LHCN-M2 (cell line): ENCODE data around the gene PTPN2. TPM values are rescaled to one million over a fixed set of nuclear protein-coding genes. Genes with fewer than 3 reads are reported as not detected.

ENCODE experiments used
- DNase-seq: peaks from one replicate; pipeline ENCODE4 v3.0.0-alpha.2; 2012; ENCODE audit warnings: low read depth
- total RNA-seq: library from RNA; depleted of rRNA; stranded (reverse); fragments of >200 nt; gene quantifications from 2 replicates; pipeline ENCODE4 v1.2.3, GENCODE V29; 2014

The PTPN2 gene
- total RNA-seq, 1 experiment from 2014 or later = 40.2 TPM

DNA sequence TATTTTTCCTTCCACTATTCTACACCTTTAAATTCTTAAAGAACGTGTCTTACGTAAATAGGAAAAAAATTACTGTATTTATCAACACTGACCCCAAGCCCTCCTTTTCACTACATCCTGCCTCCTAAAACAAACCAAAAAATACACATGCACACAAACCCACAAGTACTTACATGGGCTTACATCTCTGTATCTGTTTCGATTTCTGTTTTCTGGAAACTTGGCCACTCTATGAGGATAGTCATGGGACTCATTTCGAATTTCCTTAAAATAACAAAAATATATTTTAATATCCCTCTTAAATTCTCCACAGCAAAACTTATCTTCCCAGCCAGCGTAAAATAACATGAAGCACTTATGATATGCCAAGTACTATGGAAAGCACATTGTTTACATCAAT, 25.0 kb downstream of the PTPN2 start:
- no peak for DNase-seq

DNA sequence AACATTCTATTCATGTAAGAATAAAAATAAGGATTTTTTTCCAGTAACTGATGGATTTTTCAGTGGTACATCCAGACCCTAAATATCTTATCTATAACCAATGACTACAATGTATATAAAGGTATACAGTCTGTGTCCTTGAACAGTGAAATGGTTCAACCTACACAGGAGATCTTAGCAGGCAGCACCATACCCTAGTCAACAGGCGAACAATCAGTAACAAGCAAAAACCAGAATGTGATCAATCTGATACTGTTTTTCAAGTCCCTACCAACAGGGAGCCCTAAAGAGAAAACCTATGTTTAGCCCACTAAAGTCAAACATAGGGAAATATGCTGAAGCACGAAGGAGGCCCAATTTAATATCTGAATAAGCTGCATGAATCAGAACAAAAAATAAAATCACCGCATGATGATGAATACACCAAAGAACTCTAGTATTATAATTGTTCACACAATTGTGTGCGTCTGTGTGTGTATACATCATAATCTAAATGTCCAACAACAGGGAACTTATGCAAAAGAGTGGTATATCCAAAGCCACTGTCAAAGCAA, 26.0 kb downstream of the PTPN2 start:
- DNase-seq = no peak

DNA sequence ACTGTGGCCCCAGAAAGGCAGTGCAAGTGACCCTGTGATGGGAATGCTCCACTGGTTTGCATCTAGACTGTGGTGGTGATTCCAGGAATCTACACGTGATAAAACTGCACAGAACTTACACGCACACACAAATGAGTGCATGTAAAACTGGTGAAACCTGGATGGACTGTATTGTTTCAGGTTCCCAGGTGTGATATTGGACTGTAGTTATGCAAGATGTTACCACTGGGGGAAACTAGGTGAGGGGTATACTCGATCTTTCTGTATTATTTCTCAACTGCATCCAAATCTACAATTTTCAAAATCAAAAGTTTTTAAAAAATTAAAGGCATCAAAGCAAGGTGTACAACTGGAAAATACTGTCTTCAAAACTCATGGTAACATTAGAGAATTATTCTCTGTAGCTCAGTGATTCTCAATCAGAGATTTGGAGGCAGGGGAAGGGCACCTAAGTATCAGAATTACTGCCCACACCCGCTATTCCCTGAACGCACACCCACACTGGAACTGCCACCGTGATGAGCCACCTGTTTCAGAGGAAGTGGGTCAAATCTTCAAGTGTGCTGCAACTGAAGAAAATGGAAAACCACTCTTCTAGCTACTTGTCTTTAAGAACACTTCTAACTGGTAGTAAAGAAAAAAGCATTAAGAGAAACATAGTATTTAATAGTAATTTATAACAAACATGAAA, 26.7 kb downstream of the PTPN2 start:
- DNase-seq = no peak

DNA sequence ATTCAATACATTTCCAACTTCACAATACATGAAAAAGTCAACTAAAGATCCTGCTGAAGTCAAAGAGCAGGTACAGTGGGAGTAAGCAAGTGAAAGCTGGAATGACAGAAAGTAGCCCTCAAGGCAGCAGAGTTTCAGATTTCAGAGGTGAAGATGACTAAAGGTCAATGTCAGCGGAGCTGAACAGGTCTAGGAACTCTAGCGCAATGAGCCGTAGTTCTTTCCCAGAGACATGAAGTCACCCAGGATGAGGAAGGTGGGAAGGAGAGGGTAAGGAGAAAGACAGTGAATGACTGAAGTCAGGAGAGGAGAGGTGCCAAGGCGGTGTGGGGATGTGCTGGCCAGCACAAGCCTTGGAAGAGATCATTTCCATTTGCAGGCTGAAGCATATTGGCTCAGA, 28.1 kb downstream of the PTPN2 start:
- DNase-seq = no peak

DNA sequence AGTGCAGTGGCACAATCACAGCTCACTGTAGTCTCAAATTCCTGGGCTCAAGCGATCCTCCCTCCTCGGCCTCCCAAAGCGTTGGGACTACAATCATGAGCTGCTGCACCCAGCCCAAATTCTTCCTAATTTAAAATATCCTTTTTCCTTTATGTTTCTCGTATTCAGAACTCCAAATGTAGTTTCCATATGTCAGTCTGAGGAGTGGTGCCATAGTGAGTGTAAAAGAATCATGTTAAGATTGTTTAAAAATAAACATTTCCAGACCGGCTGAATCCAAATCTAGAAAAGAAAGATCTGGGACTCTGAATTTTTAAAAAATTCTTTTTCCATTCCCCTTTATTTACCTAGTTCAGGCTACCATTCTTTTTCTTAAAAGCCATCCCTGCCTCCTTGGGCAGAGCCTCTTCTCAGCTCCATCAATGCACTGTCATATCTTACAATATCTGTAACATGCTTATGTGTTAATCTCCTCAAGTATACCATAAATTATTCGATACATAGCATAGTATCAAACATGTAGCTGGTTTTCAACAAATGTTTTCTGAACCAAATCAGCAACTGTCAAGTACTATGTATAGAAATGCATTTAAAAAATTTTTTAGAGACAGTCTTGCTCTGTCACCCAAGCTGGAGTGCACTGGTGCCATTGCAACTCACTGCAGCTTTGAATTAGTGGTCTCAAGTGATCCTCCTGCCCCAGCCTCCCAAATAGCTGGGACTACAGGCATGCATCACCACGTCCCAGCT, 31.3 kb downstream of the PTPN2 start:
- DNase-seq = no peak

DNA sequence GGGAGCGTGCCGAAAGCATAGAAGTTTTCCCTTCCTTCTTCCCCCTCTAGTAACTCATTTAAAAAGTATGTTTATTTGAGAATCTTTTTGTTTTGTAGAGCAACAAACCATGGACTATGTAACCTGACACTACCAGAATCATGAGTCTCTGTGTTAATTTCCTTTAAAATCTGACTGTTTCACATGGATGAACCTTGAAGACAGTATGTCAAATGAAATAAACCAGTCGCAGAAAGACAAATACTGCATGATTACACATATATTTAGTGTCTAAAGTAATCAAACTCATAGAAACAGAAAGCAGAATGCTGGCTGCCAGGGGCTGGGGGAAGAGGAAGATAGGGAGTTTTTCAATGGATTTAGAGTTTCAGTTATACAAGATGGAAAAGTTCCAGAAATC, 32.3 kb downstream of the PTPN2 start:
- peak; percentile 44 for DNase-seq

DNA sequence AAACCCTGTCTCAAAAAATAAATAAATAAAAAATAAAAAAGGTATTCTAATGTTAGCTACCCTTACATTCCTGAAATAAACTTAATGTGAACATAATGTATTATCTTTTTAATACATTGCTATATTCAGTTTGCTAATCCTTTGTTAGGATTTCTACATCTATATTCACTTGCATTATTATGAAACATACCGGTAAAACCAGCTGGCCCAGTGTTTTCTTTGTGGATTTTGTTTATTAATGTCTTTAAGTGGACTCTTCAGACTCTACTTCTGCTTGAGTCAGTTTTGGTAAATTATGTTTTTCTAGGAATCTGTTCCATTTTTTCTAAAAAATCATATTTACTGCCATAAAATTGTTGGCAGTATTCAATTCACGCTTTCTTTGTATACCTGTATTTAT, 34.5 kb downstream of the PTPN2 start:
- DNase-seq = no peak

DNA sequence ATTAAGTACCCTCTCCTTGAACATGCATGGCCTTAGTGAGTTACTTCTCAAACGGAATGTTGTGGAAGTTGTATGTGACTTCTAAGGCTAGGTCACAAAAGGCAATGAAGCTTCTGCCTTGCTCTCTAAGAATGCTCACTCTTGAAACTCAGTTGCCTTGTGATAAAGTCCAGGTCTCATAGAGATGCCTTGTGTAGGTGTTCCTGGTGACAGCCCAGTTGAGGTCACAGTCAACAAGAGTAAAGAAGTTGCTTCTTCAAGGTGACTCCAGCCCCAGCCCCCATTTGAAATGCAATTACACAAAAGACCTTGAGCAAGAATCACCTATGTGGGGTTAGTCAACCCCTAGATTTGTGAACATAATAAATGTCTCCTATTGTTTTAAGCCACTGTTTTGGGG, 35.6 kb downstream of the PTPN2 start:
- no peak for DNase-seq

DNA sequence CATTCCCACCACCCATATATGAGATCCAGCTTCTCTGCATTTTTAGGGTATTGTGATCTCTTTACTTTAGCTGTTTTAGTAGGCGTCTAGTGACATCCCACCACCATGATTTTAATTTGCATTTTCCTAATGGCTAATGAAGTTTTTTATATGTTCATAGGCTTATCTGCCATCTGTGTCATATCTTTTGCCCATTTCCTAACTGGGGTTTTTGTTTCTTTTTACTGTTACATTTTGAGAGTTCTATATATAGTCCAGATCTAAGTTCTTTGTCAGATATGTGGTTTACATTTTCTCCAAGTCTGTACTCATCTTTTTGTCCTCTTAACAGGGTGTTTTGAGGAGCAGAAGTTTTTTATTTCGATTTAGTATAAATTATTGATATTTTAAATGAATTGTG, 39.6 kb downstream of the PTPN2 start:
- DNase-seq = no peak

DNA sequence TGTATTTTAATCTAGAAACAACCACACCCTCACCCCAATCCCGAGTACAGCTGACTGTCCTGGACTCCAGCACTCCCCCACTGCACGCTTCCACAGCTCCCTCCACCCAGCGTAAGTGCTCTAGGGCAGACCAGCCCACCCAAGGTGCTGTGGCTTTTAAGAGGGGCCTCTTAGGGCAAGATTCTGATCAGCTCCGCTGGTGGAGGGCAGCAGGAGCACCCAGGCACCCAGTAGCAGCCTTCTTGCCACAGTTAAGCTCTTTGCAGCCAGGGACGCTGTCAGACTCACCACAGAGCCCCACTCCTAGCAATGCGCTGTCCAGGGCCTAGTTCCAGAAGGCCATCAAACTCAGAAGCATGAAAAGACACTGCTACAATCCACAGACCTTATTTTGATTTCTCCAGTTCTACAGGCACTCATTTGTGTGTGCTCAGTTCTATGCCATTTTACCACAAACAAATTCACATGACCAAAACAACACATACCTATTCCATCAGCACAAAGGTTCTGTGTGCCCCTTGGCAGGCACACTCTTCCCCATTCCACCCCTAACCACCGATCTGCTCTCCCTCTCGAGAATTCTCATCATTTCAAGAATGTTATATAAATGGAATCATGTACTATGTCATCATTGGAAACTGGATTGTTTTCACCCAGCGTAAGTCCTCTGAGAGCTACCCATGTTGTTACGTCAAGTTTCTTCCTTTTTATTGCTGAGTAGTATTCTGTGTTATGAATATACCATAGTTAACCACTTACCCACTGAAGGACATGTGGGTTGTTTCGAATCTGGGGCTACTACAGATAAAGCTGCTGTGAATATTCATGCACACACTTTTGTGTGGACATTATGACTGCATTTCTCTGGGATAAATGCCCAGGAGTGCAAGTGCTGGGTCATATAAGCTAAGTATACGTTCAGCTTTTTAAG, 40.4 kb downstream of the PTPN2 start:
- DNase-seq = no peak

DNA sequence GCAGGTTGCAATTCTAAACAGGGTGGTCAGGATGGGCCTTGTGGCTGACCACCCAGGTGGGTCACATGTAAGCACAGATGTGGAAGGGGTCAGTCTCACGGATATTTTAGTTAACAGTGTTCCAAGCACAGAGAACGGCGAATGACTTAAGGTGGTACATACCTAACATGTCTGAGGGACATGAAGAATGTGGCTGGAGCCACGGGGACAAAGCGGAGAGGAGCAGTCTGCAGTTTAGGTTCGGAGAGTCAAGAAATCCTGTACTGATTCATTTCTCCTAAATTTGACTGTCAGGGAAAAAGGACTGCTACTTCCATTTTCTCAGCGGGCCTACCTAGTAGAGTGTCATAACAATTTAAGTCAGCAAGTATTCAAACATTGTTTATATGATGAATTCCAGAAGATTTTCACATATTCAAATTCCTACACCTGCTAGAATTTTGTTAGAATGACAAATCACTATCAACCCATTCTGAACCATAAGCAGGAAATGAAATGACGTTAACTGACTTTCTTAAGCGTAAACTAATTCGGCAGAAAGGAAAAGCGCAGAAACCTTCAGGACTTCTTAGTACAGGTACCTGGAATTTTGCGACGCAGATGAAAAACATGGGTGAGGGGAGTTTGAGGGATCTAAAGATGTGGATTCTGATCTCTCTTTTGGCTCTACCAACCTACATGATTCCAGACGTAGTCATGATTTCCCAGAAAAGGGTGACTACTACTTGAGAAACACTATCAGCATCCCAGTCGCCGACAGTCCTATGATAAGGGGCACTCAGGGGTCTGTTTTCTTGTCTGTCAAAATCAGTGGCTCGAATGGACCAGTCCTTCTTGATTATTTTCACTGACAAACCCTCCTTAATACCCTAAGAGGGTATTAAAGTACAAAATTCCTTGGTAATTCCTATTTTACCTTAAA, 41.3 kb downstream of the PTPN2 start:
- no peak for DNase-seq

DNA sequence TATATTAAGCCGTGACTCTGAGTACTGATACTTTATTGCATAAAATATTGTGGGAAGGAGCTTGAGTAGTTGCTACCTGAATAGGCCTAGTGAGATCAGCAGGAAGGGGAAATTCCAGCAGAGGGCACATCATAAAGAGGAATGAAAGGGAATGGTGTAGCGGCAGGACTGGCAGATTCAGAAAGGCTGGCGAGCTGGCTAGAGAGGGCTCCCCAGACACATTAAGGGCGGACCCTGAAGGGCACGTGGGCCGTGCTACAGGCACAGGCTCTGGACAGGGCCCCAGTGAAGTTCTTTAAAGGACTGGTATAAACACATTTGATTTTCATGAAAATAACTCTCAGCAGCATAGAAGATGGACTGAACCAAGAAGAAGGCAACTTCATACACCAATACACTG, 43.0 kb downstream of the PTPN2 start:
- DNase-seq = no peak

DNA sequence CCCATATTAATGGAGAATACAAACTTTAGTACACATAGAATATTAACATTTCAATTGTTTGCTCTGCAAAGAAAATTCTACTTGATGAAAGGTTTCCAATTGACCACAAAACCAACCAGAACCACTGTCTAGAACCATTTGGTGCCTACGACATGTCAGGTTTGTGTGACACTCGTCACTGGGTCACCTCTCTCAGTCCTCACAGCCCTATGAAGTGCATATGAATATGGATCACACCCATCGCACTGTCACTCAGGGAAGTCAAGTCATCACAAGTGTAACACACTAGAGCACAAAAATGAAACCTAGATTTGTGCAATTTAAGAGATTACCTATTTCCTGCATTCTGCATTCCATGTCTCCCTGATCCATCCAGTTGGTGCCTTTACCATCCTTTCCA, 43.7 kb downstream of the PTPN2 start:
- no peak for DNase-seq

DNA sequence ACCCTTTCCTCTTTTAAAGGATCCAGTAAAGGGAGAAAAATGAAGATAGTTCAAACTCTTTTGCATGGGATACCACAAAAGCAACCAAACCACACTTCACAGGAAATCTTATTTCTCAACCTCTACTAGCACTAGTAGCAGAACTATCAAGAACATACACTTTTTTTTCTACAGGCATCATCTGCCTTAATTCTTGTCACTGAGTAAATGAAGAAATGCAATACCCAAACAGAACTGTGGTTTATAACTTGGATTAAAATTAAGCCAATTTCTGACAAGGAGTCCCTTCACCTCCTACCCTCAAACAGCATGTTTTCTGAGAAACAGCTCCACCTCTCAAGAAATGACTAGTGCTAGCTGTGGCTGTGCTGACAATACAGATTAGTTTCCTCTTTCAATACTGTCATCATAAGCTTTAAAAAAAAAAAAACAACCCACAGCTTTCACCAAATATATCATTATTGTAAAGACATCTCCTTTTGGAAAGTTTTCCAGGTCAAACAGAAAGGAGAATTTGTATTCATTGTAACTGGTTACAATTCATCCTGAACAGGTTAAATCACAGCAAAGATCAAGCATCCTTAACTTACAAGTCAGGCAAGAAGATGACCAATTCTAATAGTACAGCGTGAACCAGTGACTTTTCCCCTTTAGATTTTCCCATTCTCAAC, 44.4 kb downstream of the PTPN2 start:
- peak; percentile 49 for DNase-seq

DNA sequence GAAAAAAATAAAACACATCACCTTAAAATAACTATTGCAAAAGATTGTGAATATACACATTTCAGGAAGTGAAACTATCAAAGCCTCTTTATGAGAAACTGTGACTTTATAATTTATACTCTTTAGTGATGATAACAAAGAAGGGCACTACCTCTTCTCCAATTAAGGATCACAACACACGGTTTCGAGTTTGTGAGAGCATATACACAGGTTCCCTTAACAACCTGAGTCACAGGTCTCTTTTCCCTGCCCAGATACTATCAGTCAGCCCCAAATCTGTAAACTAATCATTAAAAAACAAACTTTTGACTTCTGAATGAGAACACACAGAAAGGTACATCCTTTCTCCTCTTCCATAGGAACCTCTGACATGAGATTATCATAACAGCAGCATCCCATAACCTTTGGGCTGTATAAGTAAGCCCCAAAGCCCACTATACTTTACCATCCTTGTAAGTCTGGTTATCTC, 44.9 kb downstream of the PTPN2 start:
- DNase-seq = no peak

DNA sequence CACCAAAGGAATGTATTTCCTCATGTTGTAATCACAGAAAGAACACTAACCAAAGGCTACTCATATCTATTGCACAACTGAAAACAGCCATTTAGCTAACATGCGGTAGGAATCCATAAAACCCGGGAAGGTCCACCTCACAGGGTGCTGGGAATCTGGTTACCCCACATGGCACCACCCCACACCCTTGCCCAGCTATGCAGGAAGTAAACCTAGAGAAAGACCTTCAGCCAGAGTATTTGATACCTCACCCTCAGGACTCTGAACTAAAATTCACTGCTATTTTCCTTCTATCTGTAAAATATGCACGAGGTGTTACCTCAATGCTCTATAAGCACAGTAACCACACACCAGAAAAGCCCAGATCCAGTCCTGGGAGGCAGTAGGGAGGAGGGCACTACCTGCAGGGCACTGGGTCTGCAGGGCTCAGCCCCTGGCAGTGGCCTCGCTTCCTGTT, 45.8 kb downstream of the PTPN2 start:
- DNase-seq = peak; percentile 92

DNA sequence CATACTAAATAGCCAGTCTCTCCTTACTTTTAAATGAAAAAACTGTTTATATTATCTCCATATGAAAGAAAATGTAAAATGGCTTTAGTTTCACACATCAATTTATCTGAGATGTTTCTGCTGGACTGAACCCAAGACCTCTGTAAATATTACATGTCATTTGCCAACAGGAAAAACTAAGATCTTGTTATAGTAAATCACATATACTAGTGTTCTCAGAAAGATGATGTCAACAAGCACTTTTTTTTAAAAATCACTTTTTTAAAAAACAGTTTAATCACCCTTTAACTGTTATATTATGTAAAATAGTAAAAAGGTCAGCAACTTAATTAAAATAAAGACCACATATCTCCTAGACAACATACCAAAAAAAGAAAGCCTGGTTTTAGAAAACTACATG, 46.3 kb downstream of the PTPN2 start:
- DNase-seq = peak; percentile 43

DNA sequence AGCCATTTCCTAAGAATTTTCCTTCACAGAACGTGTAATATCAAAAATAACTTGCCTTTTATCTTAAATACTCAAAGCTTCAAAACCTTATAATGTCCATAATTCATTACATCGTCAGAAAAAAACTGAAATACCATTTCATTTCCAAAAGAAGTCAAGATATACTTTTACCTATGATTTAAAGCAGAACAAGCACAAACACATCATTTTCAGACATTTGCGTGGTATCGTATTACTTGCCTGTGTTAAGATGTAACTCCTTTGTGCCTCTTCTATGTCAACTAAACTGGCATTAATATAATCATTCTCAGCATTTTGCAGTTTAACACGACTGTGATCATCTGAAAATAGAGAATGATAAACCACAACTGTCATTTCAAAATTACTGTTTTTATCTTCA, 47.5 kb downstream of the PTPN2 start:
- no peak for DNase-seq

DNA sequence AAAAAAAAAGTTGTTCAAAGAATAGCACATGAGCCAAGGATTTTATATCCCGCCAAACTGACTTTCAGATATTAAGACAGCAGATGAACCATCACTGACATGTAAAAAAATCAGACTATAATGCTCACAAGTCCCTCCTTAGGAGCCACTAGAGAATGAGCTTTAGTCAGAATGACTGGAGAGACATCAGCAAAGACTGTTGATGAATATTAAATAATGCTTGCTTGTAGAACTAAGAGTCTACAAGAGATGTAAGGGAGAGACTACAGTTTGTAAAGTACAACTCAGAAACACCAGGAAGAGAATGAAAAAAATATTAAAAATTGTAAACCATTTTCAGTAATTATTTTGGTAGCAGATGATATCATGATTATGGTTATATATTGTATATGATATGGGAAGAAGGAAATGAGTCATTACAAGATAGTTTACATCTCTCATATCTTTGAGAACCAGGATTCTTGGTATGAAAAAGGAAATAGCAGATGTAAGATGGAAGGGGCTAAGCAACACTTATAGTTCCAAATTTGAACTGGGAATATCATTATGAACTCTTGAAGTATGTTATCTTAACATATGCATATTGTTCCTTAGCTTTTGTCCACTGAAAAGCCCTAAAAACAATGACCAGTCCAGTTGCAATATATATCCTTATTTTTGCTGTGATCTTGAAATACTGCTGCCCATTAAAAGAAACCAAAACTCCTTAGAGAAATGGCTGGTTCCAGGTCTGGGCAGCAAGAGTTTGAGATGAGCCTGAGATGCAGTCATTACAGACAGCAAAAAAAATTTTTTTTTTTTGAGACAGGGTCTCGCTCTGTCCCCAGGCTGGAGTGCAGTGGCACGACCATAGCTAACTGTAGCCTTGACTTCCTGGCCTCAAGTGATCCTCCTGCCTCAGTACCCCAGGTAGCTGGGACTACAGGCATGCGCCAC, 55.7 kb downstream of the PTPN2 start:
- no peak for DNase-seq
